HepG2 (cell line): ENCODE results near the gene ALG3. TPM values are rescaled to one million over a fixed set of nuclear protein-coding genes. Genes with fewer than 3 reads are reported as not detected.
A peak's percentile ranks its signal among the peaks of the same experiment; 100 is the strongest.

Experiments used
- ERF ChIP-seq: IDR thresholded peaks from 2 replicates; pipeline ENCODE4 v1.6.1; 2018; ENCODE audit warnings: missing biosample characterization, missing genetic modification reagents
- ESRRA ChIP-seq: sonication (generic); formaldehyde crosslinking; IDR thresholded peaks from 2 replicates; pipeline ENCODE4 v1.5.1; 2020; ENCODE audit warnings: mild to moderate bottlenecking, low read depth, missing genetic modification reagents
- FIP1L1 ChIP-seq: fragments of 200-400 bp; formaldehyde crosslinking; IDR thresholded peaks from 2 replicates; pipeline ENCODE4 v1.6.1; 2018; ENCODE audit warnings: low read depth, mild to moderate bottlenecking, low read length, moderate library complexity, borderline replicate concordance; ENCODE audit not compliant: insufficient read depth
- FLYWCH1 ChIP-seq: sonication (generic); formaldehyde crosslinking; IDR thresholded peaks from 2 replicates; pipeline ENCODE4 v1.8.1; 2023; ENCODE audit warnings: mild to moderate bottlenecking, missing genetic modification reagents
- HNF4G ChIP-seq, 2 experiments: sonication (generic) in 1 of 2; formaldehyde crosslinking in 1 of 2; IDR thresholded peaks; 2 replicates each; pipeline versions ENCODE4 v1.4.0 to v1.6.1; 2011 to 2020; ENCODE audit warnings: borderline replicate concordance in 2 of 2, low read depth in 2 of 2, mild to moderate bottlenecking in 2 of 2, low read length in 1 of 2, missing genetic modification reagents in 1 of 2, moderate library complexity in 1 of 2
- KAT7 ChIP-seq: IDR thresholded peaks from 2 replicates; pipeline ENCODE4 v1.6.1; 2018; ENCODE audit warnings: borderline replicate concordance, missing compliant biosample characterization
- KDM3A ChIP-seq: IDR thresholded peaks from 2 replicates; pipeline ENCODE4 v1.6.1; 2018; ENCODE audit warnings: low read depth, missing compliant biosample characterization
- MAZ ChIP-seq, 2 experiments: sonication (generic) in 1 of 2; formaldehyde crosslinking in 1 of 2; IDR thresholded peaks; 2 replicates each; pipeline versions ENCODE4 v1.5.0 to v1.6.1; 2012 to 2020; ENCODE audit warnings: low read depth in 2 of 2, mild to moderate bottlenecking in 2 of 2, borderline replicate concordance in 1 of 2, improper control_type of control experiment in 1 of 2, low read length in 1 of 2, missing genetic modification reagents in 1 of 2, moderate library complexity in 1 of 2
- NR2F2 ChIP-seq: IDR thresholded peaks from 2 replicates; pipeline ENCODE4 v1.6.1; 2012; ENCODE audit warnings: low read depth, inconsistent platforms, borderline replicate concordance
- PRMT3 ChIP-seq: sonication (generic); formaldehyde crosslinking; IDR thresholded peaks from 2 replicates; pipeline ENCODE4 v1.8.1; 2022; ENCODE audit warnings: low read depth, mild to moderate bottlenecking, moderate library complexity, missing genetic modification reagents, borderline replicate concordance
- SIX4 ChIP-seq: sonication (generic); formaldehyde crosslinking; IDR thresholded peaks from 2 replicates; pipeline ENCODE4 v1.4.0; 2020; ENCODE audit warnings: missing genetic modification reagents
- SNAPC4 ChIP-seq: sonication (generic); formaldehyde crosslinking; IDR thresholded peaks from 2 replicates; pipeline ENCODE4 v1.4.0; 2020; ENCODE audit warnings: mild to moderate bottlenecking, missing genetic modification reagents
- TRAFD1 ChIP-seq: sonication (generic); formaldehyde crosslinking; IDR thresholded peaks from 2 replicates; pipeline ENCODE4 v1.5.1; 2020; ENCODE audit warnings: missing genetic modification reagents, mild to moderate bottlenecking, borderline replicate concordance
- ZBTB34 ChIP-seq: sonication (generic); formaldehyde crosslinking; IDR thresholded peaks from 2 replicates; pipeline ENCODE4 v1.8.0; 2022; ENCODE audit warnings: mild to moderate bottlenecking, missing genetic modification reagents
- ZMYM2 ChIP-seq: sonication (generic); formaldehyde crosslinking; IDR thresholded peaks from 2 replicates; pipeline ENCODE4 v1.8.0; 2022; ENCODE audit warnings: mild to moderate bottlenecking, missing genetic modification reagents
- ZNF34 ChIP-seq: sonication (generic); formaldehyde crosslinking; IDR thresholded peaks from 2 replicates; pipeline ENCODE4 v1.4.0; 2020; ENCODE audit warnings: mild to moderate bottlenecking, missing genetic modification reagents, borderline replicate concordance
- ZNF549 ChIP-seq: sonication (generic); formaldehyde crosslinking; IDR thresholded peaks from 2 replicates; pipeline ENCODE4 v1.5.0; 2020; ENCODE audit warnings: missing genetic modification reagents
- ZNF749 ChIP-seq: sonication (generic); formaldehyde crosslinking; IDR thresholded peaks from 2 replicates; pipeline ENCODE4 v1.8.0; 2022; ENCODE audit warnings: mild to moderate bottlenecking, missing genetic modification reagents, moderate library complexity, borderline replicate concordance
- polyA plus RNA-seq, 8 experiments: library from polyadenylated mRNA; depleted of rRNA in 3 of 8; stranded (reverse) in 7 of 8; unstranded in 1 of 8; fragments of >200 nt; fragmentation: Illumina TruSeq in 4 of 8; extraction: Trizol in 4 of 8; gene quantifications; 2 replicates each; pipeline versions ENCODE4 v1.2.1 to v1.2.3, GENCODE V29; 2011 to 2016; ENCODE audit warnings: low read depth in 4 of 8, missing spikeins in 1 of 8, mixed read lengths in 1 of 8; ENCODE audit not compliant: insufficient read depth in 1 of 8
- total RNA-seq, 5 experiments: library from RNA; depleted of rRNA; stranded (reverse); fragments of >200 nt; fragmentation: Illumina TruSeq; extraction: Trizol; gene quantifications; 2 replicates each; pipeline ENCODE4 v1.2.3, GENCODE V29; 2016; ENCODE audit warnings: low read depth in 1 of 5

The ALG3 gene
- total and polyA plus RNA-seq, 2 of the 13 experiments (the other 11 are each of a cell fraction or from before 2014, with no cell fraction given) = 46.6 to 57.1 TPM

GRCh38 chr3:184241447-184242296 lies 7.1 kb downstream of the ALG3 start (continued):
- 0 out of 2 replicates have a peak, but pooled peaks have one; percentile 43 for TF ChIP-seq ZBTB34 (CRISPR knock-in tag)
- peak; percentile 75; the same call in 1 of the 2 replicates for TF ChIP-seq ZNF549 (CRISPR knock-in tag)
- peak; percentile 93 for TF ChIP-seq ESRRA (CRISPR knock-in tag)
- TF ChIP-seq SIX4 (CRISPR knock-in tag) = peak; percentile 43; the same call in 1 of the 2 replicates
- 0 out of 2 replicates have a peak, but pooled peaks have one; percentile 40 for TF ChIP-seq PRMT3 (CRISPR knock-in tag)
- 0 out of 2 replicates have a peak, but pooled peaks have one; percentile 89 for TF ChIP-seq KDM3A (CRISPR knock-in tag)
- peak; percentile 43; the same call in 1 of the 2 replicates for TF ChIP-seq MAZ (IDR thresholded peaks at IDR 0.05; ENCODE audit: borderline replicate concordance, low read depth, low read length)
- peak; percentile 94 for TF ChIP-seq MAZ (CRISPR knock-in tag; IDR thresholded peaks at IDR 0.05; ENCODE audit: low read depth)
- peak; percentile 86; the same call in 1 of the 2 replicates for TF ChIP-seq KAT7 (CRISPR knock-in tag)
- no peak; the same call in none of the 2 replicates for TF ChIP-seq ZNF34
- no peak for TF ChIP-seq FLYWCH1 (CRISPR knock-in tag)
- TF ChIP-seq ZMYM2 (CRISPR knock-in tag) = peak; percentile 63; the same call in 1 of the 2 replicates
- no peak for TF ChIP-seq FIP1L1
- TF ChIP-seq ZNF749 (CRISPR knock-in tag) = no peak
- no peak for TF ChIP-seq SNAPC4 (CRISPR knock-in tag)
- TF ChIP-seq NR2F2 = peak; percentile 92
- 0 out of 2 replicates have a peak, but pooled peaks have one; percentile 2 for TF ChIP-seq HNF4G (IDR thresholded peaks at IDR 0.05; ENCODE audit: borderline replicate concordance, low read depth, low read length)
- TF ChIP-seq HNF4G (CRISPR knock-in tag; IDR thresholded peaks at IDR 0.05; ENCODE audit: borderline replicate concordance, low read depth) = peak; percentile 62; the same call in 1 of the 2 replicates
- TF ChIP-seq TRAFD1 (CRISPR knock-in tag) = 0 out of 2 replicates have a peak, but pooled peaks have one; percentile 91
- peak; percentile 96 for TF ChIP-seq ERF (CRISPR knock-in tag)
